Measurements from ENCODE around the gene CHAC2. TPM values are rescaled to one million over a fixed set of nuclear protein-coding genes. Genes with fewer than 3 reads are reported as not detected.
"Not testable (repeated sequence)": the region's sequence is repeated elsewhere in the genome, so short reads cannot be mapped to it uniquely, and the experiment has no call there.

Gene CHAC2
- total RNA-seq (1.6 TPM), polyA plus RNA-seq (ENCODE audit: insufficient read depth, low read depth, low replicate concordance) (3.7 TPM)
- long read RNA-seq, donor 1, transcript CHAC2-201 (3 exons, 1,321 nt) = major isoform, 5 of 5 reads
- long read RNA-seq, donor 1, partial matches to known transcripts = 0 of 5 reads
- long read RNA-seq, donor 1, other reads (novel, unspliced or antisense) = 0 of 5 reads
- long read RNA-seq, donor 2, partial matches to known transcripts = 0 of 1 reads
- long read RNA-seq, donor 2, other reads (novel, unspliced or antisense) = 0 of 1 reads
- long read RNA-seq, donor 3, partial matches to known transcripts = 0 of 2 reads
- long read RNA-seq, donor 3, other reads (novel, unspliced or antisense) = 0 of 2 reads
- long read RNA-seq, donor 4, partial matches to known transcripts = 0 of 1 reads
- long read RNA-seq, donor 4, other reads (novel, unspliced or antisense) = 0 of 1 reads
- long read RNA-seq, donor 5 = 0 reads
- long read RNA-seq, donor 6, transcript CHAC2-201 (3 exons, 1,321 nt) = major isoform, 5 of 5 reads
- long read RNA-seq, donor 6, partial matches to known transcripts = 0 of 5 reads
- long read RNA-seq, donor 6, other reads (novel, unspliced or antisense) = 0 of 5 reads
- long read RNA-seq, donor 7, partial matches to known transcripts = 0 of 2 reads
- long read RNA-seq, donor 7, other reads (novel, unspliced or antisense) = 1 of 2 reads
- long read RNA-seq, donor 8, transcript CHAC2-201 (3 exons, 1,321 nt) = major isoform, 5 of 5 reads
- long read RNA-seq, donor 8, partial matches to known transcripts = 0 of 5 reads
- long read RNA-seq, donor 8, other reads (novel, unspliced or antisense) = 0 of 5 reads
- long read RNA-seq, donor 9, partial matches to known transcripts = 0 of 3 reads
- long read RNA-seq, donor 9, other reads (novel, unspliced or antisense) = 0 of 3 reads
- long read RNA-seq, donor 10, partial matches to known transcripts = 0 of 3 reads
- long read RNA-seq, donor 10, other reads (novel, unspliced or antisense) = 0 of 3 reads

DNA sequence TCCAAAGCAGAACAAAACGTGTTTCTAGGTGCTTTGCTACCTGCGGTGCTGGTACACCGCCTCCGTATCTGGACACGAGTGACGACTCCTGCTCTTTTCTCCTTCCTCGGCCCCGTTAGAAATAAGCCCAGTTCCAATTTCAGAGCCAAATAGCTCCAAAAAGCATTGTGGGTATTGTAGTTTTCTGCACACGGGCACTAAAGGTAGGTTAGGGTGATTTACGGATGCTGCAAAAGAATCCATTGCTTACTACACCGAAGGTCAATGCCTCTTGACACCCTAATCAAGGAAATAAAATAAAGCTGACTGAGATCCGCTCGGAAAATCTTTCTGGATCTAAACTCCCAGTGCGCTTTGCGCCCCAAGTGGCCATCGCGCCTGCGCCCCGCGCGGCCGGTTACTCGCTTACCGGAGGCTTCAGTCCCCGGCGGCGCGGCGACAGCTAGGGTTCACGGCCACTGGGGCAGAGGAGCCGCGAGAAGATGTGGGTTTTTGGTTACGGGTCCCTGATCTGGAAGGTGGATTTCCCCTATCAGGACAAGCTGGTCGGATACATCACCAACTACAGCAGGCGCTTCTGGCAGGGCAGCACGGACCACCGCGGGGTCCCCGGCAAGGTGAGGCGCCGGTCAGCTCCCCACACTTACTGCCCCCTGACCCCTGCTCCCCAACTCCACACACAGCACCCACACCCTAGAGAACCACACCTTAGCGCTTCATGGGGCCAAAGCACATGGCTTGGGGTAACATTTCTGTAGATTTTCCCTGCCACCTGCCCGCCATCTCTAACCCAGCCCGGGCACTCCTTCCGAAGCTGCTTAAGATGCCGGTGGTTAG lies at the start of gene CHAC2:
CHAC2 (plus strand) TSS at position 400 of the 837 bp plus-strand sequence; CDS start at position 483, 83 bp downstream.
- Histone ChIP-seq H3K9me3 (ENCODE audit: control insufficient read depth in 2 of 3, insufficient read depth in 1 of 3, low read length in 3 of 3) (no peaks in the 10 kb centered on the region), H3K9ac (ENCODE audit: low read length in 3 of 3) (peak within 1 kb of the TSS; percentile 77 to 96 (median 83)), H3K4me1 (ENCODE audit: control insufficient read depth in 2 of 3, insufficient read depth in 2 of 3, low read depth in 1 of 3, low read length in 3 of 3) (peaks cover 0 to 4% (median 3%) of the 10 kb centered on the region in 3 donors), H3K27ac (ENCODE audit: low read depth in 2 of 2, low read length in 2 of 2) (peak within 1 kb of the TSS; percentile 58 to 77), H3K27me3 (ENCODE audit: control insufficient read depth, insufficient read depth, low read length) (no peaks in the 10 kb centered on the region), H3K36me3 (ENCODE audit: control insufficient read depth in 2 of 3, insufficient read depth in 3 of 3, low read length in 3 of 3) (peaks cover 0 to 10% (median 0%) of the 10 kb centered on the region in 3 donors), H3K4me3 (ENCODE audit: low read length in 3 of 3) (peak within 1 kb of the TSS; percentile 92 to 98 (median 97))
- peak; percentile 87 to 95 (median 93) for DNase-seq
- TF ChIP-seq, protein P1, sequence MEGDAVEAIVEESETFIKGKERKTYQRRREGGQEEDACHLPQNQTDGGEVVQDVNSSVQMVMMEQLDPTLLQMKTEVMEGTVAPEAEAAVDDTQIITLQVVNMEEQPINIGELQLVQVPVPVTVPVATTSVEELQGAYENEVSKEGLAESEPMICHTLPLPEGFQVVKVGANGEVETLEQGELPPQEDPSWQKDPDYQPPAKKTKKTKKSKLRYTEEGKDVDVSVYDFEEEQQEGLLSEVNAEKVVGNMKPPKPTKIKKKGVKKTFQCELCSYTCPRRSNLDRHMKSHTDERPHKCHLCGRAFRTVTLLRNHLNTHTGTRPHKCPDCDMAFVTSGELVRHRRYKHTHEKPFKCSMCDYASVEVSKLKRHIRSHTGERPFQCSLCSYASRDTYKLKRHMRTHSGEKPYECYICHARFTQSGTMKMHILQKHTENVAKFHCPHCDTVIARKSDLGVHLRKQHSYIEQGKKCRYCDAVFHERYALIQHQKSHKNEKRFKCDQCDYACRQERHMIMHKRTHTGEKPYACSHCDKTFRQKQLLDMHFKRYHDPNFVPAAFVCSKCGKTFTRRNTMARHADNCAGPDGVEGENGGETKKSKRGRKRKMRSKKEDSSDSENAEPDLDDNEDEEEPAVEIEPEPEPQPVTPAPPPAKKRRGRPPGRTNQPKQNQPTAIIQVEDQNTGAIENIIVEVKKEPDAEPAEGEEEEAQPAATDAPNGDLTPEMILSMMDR (IDR thresholded peaks at IDR 0.05; ENCODE audit: borderline replicate concordance, extremely low read depth, insufficient read depth) = peak; percentile 33
- intact Hi-C loops (cut with DNase I) = no loop called here
- FAIRE-seq = no peak

DNA sequence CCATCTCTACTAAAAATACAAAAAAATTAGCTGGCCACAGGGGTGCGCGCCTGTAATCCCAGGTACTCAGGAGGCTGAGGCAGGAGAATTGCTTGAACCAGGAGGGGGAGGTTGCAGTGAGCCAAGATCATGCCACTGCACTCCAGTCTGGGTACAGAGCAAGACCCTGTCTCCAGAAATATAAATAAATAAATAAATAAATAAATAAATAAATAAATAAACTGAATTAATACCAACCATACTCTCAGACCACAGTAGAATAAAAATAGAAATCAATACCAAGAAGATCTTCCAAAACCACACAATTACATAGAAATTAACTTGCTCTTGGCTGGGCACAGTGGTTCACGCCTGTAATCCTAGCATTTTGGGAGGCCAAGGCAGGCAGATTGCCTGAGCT lies 46.7 kb upstream of the CHAC2 start:
- H3K36me3 ChIP-seq (ENCODE audit: control insufficient read depth in 2 of 3, insufficient read depth in 3 of 3, low read length in 3 of 3); H3K4me3 ChIP-seq (ENCODE audit: low read length in 3 of 3); H3K27ac ChIP-seq (ENCODE audit: low read depth in 2 of 2, low read length in 2 of 2); H3K4me1 ChIP-seq (ENCODE audit: control insufficient read depth in 2 of 3, insufficient read depth in 2 of 3, low read depth in 1 of 3, low read length in 3 of 3); FAIRE-seq; H3K9me3 ChIP-seq (ENCODE audit: control insufficient read depth in 2 of 3, insufficient read depth in 1 of 3, low read length in 3 of 3); intact Hi-C loops (cut with DNase I); H3K27me3 ChIP-seq (ENCODE audit: control insufficient read depth, insufficient read depth, low read length); H3K9ac ChIP-seq (ENCODE audit: low read length in 3 of 3); DNase-seq: not testable (repeated sequence)

DNA sequence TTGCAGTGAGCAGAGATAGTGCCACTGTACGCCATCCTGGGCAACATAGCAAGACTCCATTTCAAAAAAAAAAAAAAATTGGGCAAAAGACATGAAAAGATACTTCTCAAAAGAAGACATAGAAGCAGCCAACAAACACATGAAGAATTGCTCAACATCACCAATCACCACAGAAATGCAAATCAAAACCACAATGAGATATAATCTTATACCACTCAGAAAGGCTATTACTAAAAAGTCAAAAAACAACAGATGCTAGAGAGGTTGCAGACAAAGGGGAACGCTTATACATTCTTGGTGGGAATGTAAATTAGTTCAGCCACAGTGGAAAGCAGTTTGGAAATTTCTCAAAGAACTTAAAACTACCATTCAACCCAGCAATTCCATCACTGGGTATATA lies 43.1 kb upstream of the CHAC2 start:
- DNase-seq (no peak), FAIRE-seq (no peak)
- Histone ChIP-seq H3K27ac (ENCODE audit: low read depth in 2 of 2, low read length in 2 of 2) (no peak overlapping the region), H3K36me3 (ENCODE audit: control insufficient read depth in 2 of 3, insufficient read depth in 3 of 3, low read length in 3 of 3) (no peaks in the 10 kb centered on the region), H3K27me3 (ENCODE audit: control insufficient read depth, insufficient read depth, low read length) (no peaks in the 10 kb centered on the region), H3K9me3 (ENCODE audit: control insufficient read depth in 2 of 3, insufficient read depth in 1 of 3, low read length in 3 of 3) (no peaks in the 10 kb centered on the region), H3K4me3 (ENCODE audit: low read length in 3 of 3) (no peak overlapping the region), H3K4me1 (ENCODE audit: control insufficient read depth in 2 of 3, insufficient read depth in 2 of 3, low read depth in 1 of 3, low read length in 3 of 3) (peaks cover 0 to 2% (median 0%) of the 10 kb centered on the region in 3 donors), H3K9ac (ENCODE audit: low read length in 3 of 3) (no peak overlapping the region)
- intact Hi-C loops (cut with DNase I) = no loop called here
- TF ChIP-seq, protein P1 (IDR thresholded peaks at IDR 0.05; ENCODE audit: borderline replicate concordance, extremely low read depth, insufficient read depth) = no peak
